Liver (tissue), 9 donors: Measurements from ENCODE around the gene CALCR. TPM values are rescaled to one million over a fixed set of nuclear protein-coding genes. Genes with fewer than 3 reads are reported as not detected.

ENCODE experiments used
- DNase-seq: peaks from one replicate; pipeline ENCODE4 v3.0.0-alpha.2; 2017; ENCODE audit warnings: low spot score
- H3K27ac ChIP-seq, 2 donors: one replicate each; pipeline ENCODE4 v1.7.0; 2013; ENCODE audit warnings: inconsistent platforms in 2 of 2, low read length in 2 of 2, control low read depth in 1 of 2, low read depth in 1 of 2, mild to moderate bottlenecking in 1 of 2
- H3K27me3 ChIP-seq, 4 donors: one replicate each; pipeline versions ENCODE4 v1.6.1 to v1.7.0; 2013; ENCODE audit warnings: low read length in 3 of 4, inconsistent platforms in 1 of 4, mild to moderate bottlenecking in 1 of 4, moderate library complexity in 1 of 4; ENCODE audit not compliant: control insufficient read depth in 4 of 4, insufficient read depth in 4 of 4
- H3K36me3 ChIP-seq, 4 donors: one replicate each; pipeline versions ENCODE4 v1.6.1 to v1.7.0; 2013; ENCODE audit warnings: low read length in 3 of 4, mild to moderate bottlenecking in 3 of 4, low read depth in 1 of 4, moderate library complexity in 1 of 4; ENCODE audit not compliant: control insufficient read depth in 4 of 4, insufficient read depth in 3 of 4
- H3K4me1 ChIP-seq, 4 donors: one replicate each; pipeline versions ENCODE4 v1.6.1 to v1.7.0; 2013; ENCODE audit warnings: low read length in 3 of 4, mild to moderate bottlenecking in 3 of 4, moderate library complexity in 1 of 4; ENCODE audit not compliant: control insufficient read depth in 4 of 4, insufficient read depth in 4 of 4
- H3K4me3 ChIP-seq, 3 donors: one replicate each; pipeline versions ENCODE4 v1.6.1 to v1.7.0; 2013; ENCODE audit warnings: low read length in 3 of 3, control low read depth in 1 of 3, low read depth in 1 of 3, mild to moderate bottlenecking in 1 of 3
- H3K9ac ChIP-seq, 2 donors: one replicate each; pipeline ENCODE4 v1.7.0; 2013; ENCODE audit warnings: low read length in 2 of 2, mild to moderate bottlenecking in 2 of 2, moderate library complexity in 2 of 2, control low read depth in 1 of 2, low read depth in 1 of 2
- H3K9me3 ChIP-seq, 4 donors: one replicate each; pipeline versions ENCODE4 v1.6.1 to v1.7.0; 2013; ENCODE audit warnings: low read length in 3 of 4; ENCODE audit not compliant: control insufficient read depth in 4 of 4
- EGR1 ChIP-seq, 2 donors: IDR thresholded peaks; 2 replicates each; pipeline ENCODE4 v1.6.1; 2016 to 2018; ENCODE audit warnings: antibody characterized with exemption in 2 of 2, low read depth in 2 of 2
- FOXA1 ChIP-seq: IDR thresholded peaks from 2 replicates; pipeline ENCODE4 v1.6.1; 2016; ENCODE audit warnings: antibody characterized with exemption
- FOXA2 ChIP-seq: IDR thresholded peaks from 2 replicates; pipeline ENCODE4 v1.6.1; 2016; ENCODE audit warnings: antibody characterized with exemption
- GABPA ChIP-seq, 2 donors: IDR thresholded peaks in 1 of 2; conservative IDR thresholded peaks in 1 of 2; 2 replicates each; pipeline ENCODE4 v1.6.1; 2016; ENCODE audit warnings: antibody characterized with exemption in 2 of 2, mild to moderate bottlenecking in 1 of 2, moderate library complexity in 1 of 2
- HNF4A ChIP-seq, 2 donors: conservative IDR thresholded peaks; 2 replicates each; pipeline ENCODE4 v1.6.1; 2016; ENCODE audit warnings: antibody characterized with exemption in 2 of 2, mild to moderate bottlenecking in 2 of 2
- JUND ChIP-seq, 2 donors: IDR thresholded peaks; 2 replicates each; pipeline ENCODE4 v1.6.1; 2016; ENCODE audit warnings: antibody characterized with exemption in 2 of 2
- NR2F2 ChIP-seq: IDR thresholded peaks from 2 replicates; pipeline ENCODE4 v1.6.1; 2016; ENCODE audit warnings: antibody characterized with exemption
- RAD21 ChIP-seq, 2 donors: IDR thresholded peaks; 2 replicates each; pipeline ENCODE4 v1.6.1; 2016; ENCODE audit warnings: antibody characterized with exemption in 2 of 2, mild to moderate bottlenecking in 2 of 2
- REST ChIP-seq: IDR thresholded peaks from 2 replicates; pipeline ENCODE4 v1.6.1; 2016; ENCODE audit warnings: antibody characterized with exemption, mild to moderate bottlenecking
- RXRA ChIP-seq, 2 donors: IDR thresholded peaks; 2 replicates each; pipeline ENCODE4 v1.6.1; 2017 to 2018; ENCODE audit warnings: antibody characterized with exemption in 2 of 2, mild to moderate bottlenecking in 1 of 2
- TAF1 ChIP-seq: conservative IDR thresholded peaks from 2 replicates; pipeline ENCODE4 v1.6.1; 2016; ENCODE audit warnings: antibody characterized with exemption, mild to moderate bottlenecking
- YY1 ChIP-seq: IDR thresholded peaks from 2 replicates; pipeline ENCODE4 v1.6.1; 2016; ENCODE audit warnings: antibody characterized with exemption, mild to moderate bottlenecking
- WGBS: extraction: QIAGEN DNeasy Blood & Tissue Kit; methylation state at CpG from one replicate; pipeline ENCODE4 v1.1.7; 2013; 5-methylcytosine and 5-hydroxymethylcytosine counted together
- polyA plus RNA-seq, 2 donors: library from polyadenylated mRNA; stranded (reverse) in 1 of 2; unstranded in 1 of 2; fragments of 200-250 nt in 1 of 2; fragments of >200 nt in 1 of 2; fragmentation: Nextera tagmentation in 1 of 2; extraction: Ambion mirVana in 1 of 2; gene quantifications; one replicate each; pipeline versions ENCODE4 v1.2.1 to v1.2.3, GENCODE V29; 2013 to 2015
- total RNA-seq, 2 donors: library from RNA; depleted of rRNA; stranded (reverse); fragments of >200 nt; gene quantifications; one replicate each; pipeline ENCODE4 v1.2.3, GENCODE V29; 2014
- TF ChIP-seq, protein P1 (sequence below): IDR thresholded peaks from 2 replicates; pipeline ENCODE4 v1.6.1; 2016; ENCODE audit warnings: antibody characterized with exemption
- TF ChIP-seq, protein P2 (sequence below): fragments of 150-350 bp; IDR thresholded peaks from 2 replicates; pipeline ENCODE4 v1.5.1; 2017; ENCODE audit warnings: improper control_type of control experiment, low read depth, low read length; ENCODE audit not compliant: missing input control
- TF ChIP-seq, protein P3 (sequence below): IDR thresholded peaks from 2 replicates; pipeline ENCODE4 v1.6.1; 2016; ENCODE audit warnings: antibody characterized with exemption
- TF ChIP-seq, protein P4 (sequence below): IDR thresholded peaks from 2 replicates; pipeline ENCODE4 v1.6.1; 2016; ENCODE audit warnings: antibody characterized with exemption
- donor health status: healthy.
- donor health status: healthy.
- donor health status: healthy.
- donor health status: healthy.
- donor health status: healthy.

CALCR gene
- total and polyA plus RNA-seq, 4 donors, result 0.19 TPM; not detected in 3

DNA sequence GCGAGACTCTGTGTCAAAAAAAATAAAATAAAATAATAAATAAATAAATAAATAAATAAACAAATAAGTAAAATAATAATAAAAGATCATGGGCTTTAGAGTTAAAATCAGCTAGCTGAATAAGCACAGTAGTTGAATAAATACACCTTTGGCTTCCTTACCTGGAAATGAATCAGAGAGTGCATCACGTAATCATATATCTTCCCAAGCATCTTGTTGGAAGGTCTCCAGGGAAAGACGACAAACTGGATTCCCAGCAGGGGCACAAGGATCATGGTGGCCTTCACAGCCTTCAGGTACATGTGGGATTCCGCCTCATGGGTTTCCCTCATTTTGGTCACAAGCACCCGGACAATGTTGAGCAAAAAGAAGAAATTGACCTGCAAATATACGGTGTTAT, 138.7 kb downstream of the CALCR start:
- TF ChIP-seq RAD21 (IDR thresholded peaks at IDR 0.05) (no peak), YY1 (no peak), REST (no peak), RXRA (IDR thresholded peaks at IDR 0.05) (no peak), TAF1 (no peak), JUND (IDR thresholded peaks at IDR 0.05) (no peak), NR2F2 (no peak)
- TF ChIP-seq, protein P1, sequence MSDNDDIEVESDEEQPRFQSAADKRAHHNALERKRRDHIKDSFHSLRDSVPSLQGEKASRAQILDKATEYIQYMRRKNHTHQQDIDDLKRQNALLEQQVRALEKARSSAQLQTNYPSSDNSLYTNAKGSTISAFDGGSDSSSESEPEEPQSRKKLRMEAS, result no peak

GRCh38 chr7:93432130-93432529, 142.4 kb downstream of the CALCR start:
- H3K9me3 ChIP-seq, result no peaks in the 10 kb centered on the region
- TF ChIP-seq FOXA2, result no peak
- TF ChIP-seq, protein P2, sequence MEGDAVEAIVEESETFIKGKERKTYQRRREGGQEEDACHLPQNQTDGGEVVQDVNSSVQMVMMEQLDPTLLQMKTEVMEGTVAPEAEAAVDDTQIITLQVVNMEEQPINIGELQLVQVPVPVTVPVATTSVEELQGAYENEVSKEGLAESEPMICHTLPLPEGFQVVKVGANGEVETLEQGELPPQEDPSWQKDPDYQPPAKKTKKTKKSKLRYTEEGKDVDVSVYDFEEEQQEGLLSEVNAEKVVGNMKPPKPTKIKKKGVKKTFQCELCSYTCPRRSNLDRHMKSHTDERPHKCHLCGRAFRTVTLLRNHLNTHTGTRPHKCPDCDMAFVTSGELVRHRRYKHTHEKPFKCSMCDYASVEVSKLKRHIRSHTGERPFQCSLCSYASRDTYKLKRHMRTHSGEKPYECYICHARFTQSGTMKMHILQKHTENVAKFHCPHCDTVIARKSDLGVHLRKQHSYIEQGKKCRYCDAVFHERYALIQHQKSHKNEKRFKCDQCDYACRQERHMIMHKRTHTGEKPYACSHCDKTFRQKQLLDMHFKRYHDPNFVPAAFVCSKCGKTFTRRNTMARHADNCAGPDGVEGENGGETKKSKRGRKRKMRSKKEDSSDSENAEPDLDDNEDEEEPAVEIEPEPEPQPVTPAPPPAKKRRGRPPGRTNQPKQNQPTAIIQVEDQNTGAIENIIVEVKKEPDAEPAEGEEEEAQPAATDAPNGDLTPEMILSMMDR, result no peak
- TF ChIP-seq FOXA1, result no peak
- no peak for TF ChIP-seq HNF4A (conservative IDR thresholded peaks at IDR 0.05)
- TF ChIP-seq EGR1 (IDR thresholded peaks at IDR 0.05; ENCODE audit: low read depth in 2 of 2), result no peak
- whole genome bisulfite sequencing, result 88% methylated on average over 2 of the region's 2 CpGs
- no peak overlapping the region for H3K4me3 ChIP-seq
- no peak overlapping the region for H3K27ac ChIP-seq
- H3K36me3 ChIP-seq, result no peaks in the 10 kb centered on the region
- no peak overlapping the region for H3K9ac ChIP-seq
- no peak for DNase-seq
- no peaks in the 10 kb centered on the region for H3K4me1 ChIP-seq
- H3K27me3 ChIP-seq, result no peaks in the 10 kb centered on the region

More for the DNA sequence above, 138.7 kb downstream of the CALCR start:
- Histone ChIP-seq H3K4me1 (no peaks in the 10 kb centered on the region), H3K9me3 (no peaks in the 10 kb centered on the region), H3K9ac (no peak overlapping the region), H3K36me3 (no peaks in the 10 kb centered on the region), H3K27me3 (no peaks in the 10 kb centered on the region), H3K27ac (no peak overlapping the region), H3K4me3 (no peak overlapping the region)
- 89% methylated on average over 6 of the region's 6 CpGs for WGBS
- DNase-seq, result no peak

DNA sequence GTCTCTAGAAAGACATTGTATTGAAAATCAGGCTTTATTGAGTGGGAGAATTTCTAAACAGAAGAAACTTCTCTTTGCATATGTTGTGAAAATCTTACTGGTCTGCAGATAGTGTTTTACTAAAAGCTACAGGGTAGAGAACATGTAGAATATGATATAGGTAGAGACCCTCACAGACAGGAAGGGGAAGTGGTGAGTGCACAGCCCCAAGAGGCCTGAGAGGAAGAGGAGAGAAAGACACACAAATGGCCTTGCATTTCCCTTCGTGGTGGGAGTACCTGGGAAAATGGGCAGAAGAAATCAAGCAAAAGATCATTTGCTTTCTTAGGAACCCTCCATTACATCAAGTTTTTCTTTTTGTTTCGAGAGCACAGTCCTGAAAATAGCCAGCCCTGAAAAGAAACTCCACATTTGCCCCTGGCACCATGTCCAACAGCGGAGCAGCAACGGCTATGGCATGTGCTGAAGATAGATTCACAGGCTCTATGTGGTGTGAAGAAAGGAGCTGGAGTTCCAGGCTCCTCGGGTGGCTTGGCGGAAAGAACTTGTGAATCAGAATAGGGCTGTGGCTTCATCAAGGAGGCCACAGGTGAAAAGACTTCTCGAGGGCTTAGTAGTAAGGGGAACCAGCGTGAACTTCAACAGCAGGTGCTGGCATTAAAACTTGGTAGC, 143.5 kb downstream of the CALCR start:
- Histone ChIP-seq H3K27me3 (no peaks in the 10 kb centered on the region), H3K27ac (no peak overlapping the region), H3K9ac (no peak overlapping the region), H3K4me3 (no peak overlapping the region), H3K9me3 (no peaks in the 10 kb centered on the region), H3K4me1 (no peaks in the 10 kb centered on the region), H3K36me3 (no peaks in the 10 kb centered on the region)
- DNase-seq, result no peak
- WGBS, result 79% methylated on average over 8 of the region's 8 CpGs
- TF ChIP-seq NR2F2 (no peak), RAD21 (IDR thresholded peaks at IDR 0.05) (no peak), YY1 (no peak), REST (no peak), RXRA (IDR thresholded peaks at IDR 0.05) (no peak), GABPA (IDR thresholded peaks at IDR 0.05 in 1 of 2, conservative IDR thresholded peaks at IDR 0.05 in 1 of 2) (no peak), FOXA1 (no peak)
- TF ChIP-seq, protein P3, sequence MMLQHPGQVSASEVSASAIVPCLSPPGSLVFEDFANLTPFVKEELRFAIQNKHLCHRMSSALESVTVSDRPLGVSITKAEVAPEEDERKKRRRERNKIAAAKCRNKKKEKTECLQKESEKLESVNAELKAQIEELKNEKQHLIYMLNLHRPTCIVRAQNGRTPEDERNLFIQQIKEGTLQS, result no peak
- TF ChIP-seq, protein P4, sequence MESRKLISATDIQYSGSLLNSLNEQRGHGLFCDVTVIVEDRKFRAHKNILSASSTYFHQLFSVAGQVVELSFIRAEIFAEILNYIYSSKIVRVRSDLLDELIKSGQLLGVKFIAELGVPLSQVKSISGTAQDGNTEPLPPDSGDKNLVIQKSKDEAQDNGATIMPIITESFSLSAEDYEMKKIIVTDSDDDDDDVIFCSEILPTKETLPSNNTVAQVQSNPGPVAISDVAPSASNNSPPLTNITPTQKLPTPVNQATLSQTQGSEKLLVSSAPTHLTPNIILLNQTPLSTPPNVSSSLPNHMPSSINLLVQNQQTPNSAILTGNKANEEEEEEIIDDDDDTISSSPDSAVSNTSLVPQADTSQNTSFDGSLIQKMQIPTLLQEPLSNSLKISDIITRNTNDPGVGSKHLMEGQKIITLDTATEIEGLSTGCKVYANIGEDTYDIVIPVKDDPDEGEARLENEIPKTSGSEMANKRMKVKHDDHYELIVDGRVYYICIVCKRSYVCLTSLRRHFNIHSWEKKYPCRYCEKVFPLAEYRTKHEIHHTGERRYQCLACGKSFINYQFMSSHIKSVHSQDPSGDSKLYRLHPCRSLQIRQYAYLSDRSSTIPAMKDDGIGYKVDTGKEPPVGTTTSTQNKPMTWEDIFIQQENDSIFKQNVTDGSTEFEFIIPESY, result no peak
